GM12878 (cell line): ENCODE results near the gene NOS1.
"Not testable (repeated sequence)": the region's sequence is repeated elsewhere in the genome, so short reads cannot be mapped to it uniquely, and the experiment has no call there.

Source experiments
- CHD1 ChIP-seq: IDR thresholded peaks from 2 replicates; pipeline ENCODE4 v1.6.1; 2012; ENCODE audit warnings: low read depth, low read length, improper control_type of control experiment
- E2F4 ChIP-seq: IDR thresholded peaks from 2 replicates; pipeline ENCODE4 v1.6.1; 2012; ENCODE audit warnings: low read depth, low read length, improper control_type of control experiment
- EP300 ChIP-seq, 2 experiments: fragments of 150-350 bp in 1 of 2; IDR thresholded peaks; 2 replicates each; pipeline ENCODE4 v1.6.1; 2011 to 2012; ENCODE audit warnings: low read depth in 2 of 2, low read length in 2 of 2, borderline replicate concordance in 1 of 2, improper control_type of control experiment in 1 of 2, inconsistent platforms in 1 of 2; ENCODE audit not compliant: control insufficient read depth in 1 of 2
- NBN ChIP-seq: fragments of 450-650 bp; IDR thresholded peaks from 2 replicates; pipeline ENCODE4 v1.6.1; 2016
- NRF1 ChIP-seq: conservative IDR thresholded peaks from 2 replicates; pipeline ENCODE4 v1.6.1; 2011; ENCODE audit warnings: mild to moderate bottlenecking, low read depth, low read length, improper control_type of control experiment
- POLR2A ChIP-seq: IDR thresholded peaks from 2 replicates; pipeline ENCODE4 v1.6.1; 2011; ENCODE audit warnings: low read depth, mild to moderate bottlenecking, low read length
- POLR2AphosphoS5 ChIP-seq: IDR thresholded peaks from 2 replicates; pipeline ENCODE4 v1.6.1; 2011; ENCODE audit warnings: mild to moderate bottlenecking, low read length, inconsistent platforms
- RBBP5 ChIP-seq: fragments of 200-600 bp; sonication (generic); conservative IDR thresholded peaks from 2 replicates; pipeline ENCODE4 v1.6.1; 2016
- TF ChIP-seq, protein P1 (sequence below), 3 experiments: IDR thresholded peaks in 2 of 3; conservative IDR thresholded peaks in 1 of 3; 2 replicates each; pipeline ENCODE4 v1.5.1; 2011; ENCODE audit warnings: low read depth in 3 of 3, low read length in 3 of 3, mild to moderate bottlenecking in 3 of 3, control low read depth in 2 of 3, moderate library complexity in 2 of 3, inconsistent platforms in 1 of 3, mixed read lengths in 1 of 3; ENCODE audit not compliant: control insufficient read depth in 2 of 3, insufficient read depth in 1 of 3; ENCODE audit errors: extremely low read depth in 1 of 3

- TF ChIP-seq NRF1; CHD1; POLR2AphosphoS5; EP300 (IDR thresholded peaks at IDR 0.05; ENCODE audit: borderline replicate concordance in 1 of 2, control insufficient read depth in 1 of 2, low read depth in 2 of 2, low read length in 2 of 2); POLR2A; E2F4; NBN; RBBP5: not testable (repeated sequence)
- TF ChIP-seq, protein P1, sequence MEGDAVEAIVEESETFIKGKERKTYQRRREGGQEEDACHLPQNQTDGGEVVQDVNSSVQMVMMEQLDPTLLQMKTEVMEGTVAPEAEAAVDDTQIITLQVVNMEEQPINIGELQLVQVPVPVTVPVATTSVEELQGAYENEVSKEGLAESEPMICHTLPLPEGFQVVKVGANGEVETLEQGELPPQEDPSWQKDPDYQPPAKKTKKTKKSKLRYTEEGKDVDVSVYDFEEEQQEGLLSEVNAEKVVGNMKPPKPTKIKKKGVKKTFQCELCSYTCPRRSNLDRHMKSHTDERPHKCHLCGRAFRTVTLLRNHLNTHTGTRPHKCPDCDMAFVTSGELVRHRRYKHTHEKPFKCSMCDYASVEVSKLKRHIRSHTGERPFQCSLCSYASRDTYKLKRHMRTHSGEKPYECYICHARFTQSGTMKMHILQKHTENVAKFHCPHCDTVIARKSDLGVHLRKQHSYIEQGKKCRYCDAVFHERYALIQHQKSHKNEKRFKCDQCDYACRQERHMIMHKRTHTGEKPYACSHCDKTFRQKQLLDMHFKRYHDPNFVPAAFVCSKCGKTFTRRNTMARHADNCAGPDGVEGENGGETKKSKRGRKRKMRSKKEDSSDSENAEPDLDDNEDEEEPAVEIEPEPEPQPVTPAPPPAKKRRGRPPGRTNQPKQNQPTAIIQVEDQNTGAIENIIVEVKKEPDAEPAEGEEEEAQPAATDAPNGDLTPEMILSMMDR (IDR thresholded peaks at IDR 0.05 in 2 of 3, conservative IDR thresholded peaks at IDR 0.05 in 1 of 3; ENCODE audit: control insufficient read depth in 2 of 3, extremely low read depth in 1 of 3, insufficient read depth in 1 of 3, low read depth in 3 of 3, low read length in 3 of 3): not testable (repeated sequence)
These were observed 168.8 kb downstream of the NOS1 start for GRCh38 chr12:117192581-117192980.
